CD4-positive, CD25-positive, alpha-beta regulatory T cell (primary cell): ENCODE data around the gene TANC1. TPM values are rescaled to one million over a fixed set of nuclear protein-coding genes. Genes with fewer than 3 reads are reported as not detected.
"Not testable (repeated sequence)": the region's sequence is repeated elsewhere in the genome, so short reads cannot be mapped to it uniquely, and the experiment has no call there.

ENCODE experiments used
- ATAC-seq, 2 donors: fragments of 150-1000 bp; cut with Tn5 transposase; one replicate each; pipeline ENCODE4 v1.10.0; 2021; ENCODE audit warnings: low read depth in 2 of 2, moderate number of reproducible peaks in 2 of 2, moderate library complexity in 1 of 2
- DNase-seq, 3 donors: peaks; one replicate each; pipeline versions ENCODE4 v3.0.0 to v3.0.0-alpha.2; 2012 to 2022; ENCODE audit warnings: mixed read lengths in 1 of 3
- H3K27ac ChIP-seq: one replicate; pipeline ENCODE4 v1.7.0; 2013; ENCODE audit warnings: mild to moderate bottlenecking, low read length; ENCODE audit not compliant: insufficient read depth, poor library complexity, severe bottlenecking
- H3K27me3 ChIP-seq: one replicate; pipeline ENCODE4 v1.7.0; 2013; ENCODE audit warnings: low read length; ENCODE audit not compliant: control insufficient read depth, insufficient read depth
- H3K36me3 ChIP-seq: one replicate; pipeline ENCODE4 v1.7.0; 2013; ENCODE audit warnings: mild to moderate bottlenecking, low read length, moderate library complexity; ENCODE audit not compliant: control insufficient read depth, insufficient read depth
- H3K4me1 ChIP-seq: 2 replicates; pipeline ENCODE4 v1.7.0; 2013; ENCODE audit warnings: mild to moderate bottlenecking, low read length; ENCODE audit not compliant: insufficient read depth, control insufficient read depth, poor library complexity, severe bottlenecking
- H3K4me3 ChIP-seq: one replicate; pipeline ENCODE4 v1.7.0; 2013; ENCODE audit warnings: low read depth, mild to moderate bottlenecking, low read length, moderate library complexity
- H3K9me3 ChIP-seq, 2 experiments: 1 replicate in 1 of 2; 2 replicates in 1 of 2; pipeline ENCODE4 v1.7.0; 2013; ENCODE audit warnings: low read length in 2 of 2, mild to moderate bottlenecking in 1 of 2, moderate library complexity in 1 of 2; ENCODE audit not compliant: control insufficient read depth in 2 of 2
- H3K27ac Mint-ChIP-seq, 3 donors: one replicate each; pipeline ENCODE4 v1.8.0; 2020 to 2022; ENCODE audit warnings: mild to moderate bottlenecking in 3 of 3, mixed read lengths in 3 of 3, moderate library complexity in 2 of 3
- H3K27me3 Mint-ChIP-seq: one replicate; pipeline ENCODE4 v1.8.0; 2022; ENCODE audit warnings: mild to moderate bottlenecking, mixed read lengths
- H3K36me3 Mint-ChIP-seq: one replicate; pipeline ENCODE4 v1.8.0; 2020; ENCODE audit warnings: mixed read lengths
- H3K4me1 Mint-ChIP-seq, 4 donors: one replicate each; pipeline ENCODE4 v1.8.0; 2020 to 2022; ENCODE audit warnings: mixed read lengths in 4 of 4, mild to moderate bottlenecking in 1 of 4
- H3K4me3 Mint-ChIP-seq, 4 donors: one replicate each; pipeline ENCODE4 v1.8.0; 2020 to 2022; ENCODE audit warnings: mild to moderate bottlenecking in 4 of 4, mixed read lengths in 4 of 4, moderate library complexity in 3 of 4
- H3K9me3 Mint-ChIP-seq, 7 donors: one replicate each; pipeline ENCODE4 v1.8.0; 2020 to 2022; ENCODE audit warnings: mixed read lengths in 7 of 7, mild to moderate bottlenecking in 3 of 7, moderate library complexity in 2 of 7
- polyA plus RNA-seq, 4 donors: library from polyadenylated mRNA; unstranded; fragments of 300-500 nt; fragmentation: Illumina TruSeq; gene quantifications; one replicate each; pipeline ENCODE4 v1.2.3, GENCODE V29; 2021
- total RNA-seq: library from RNA; stranded (reverse); gene quantifications from one replicate; pipeline ENCODE4 v1.2.3, GENCODE V29; 2022

Gene TANC1
- total and polyA plus RNA-seq, 5 donors from 2014 or later: 0.06 to 0.07 TPM; not detected in 3

DNA sequence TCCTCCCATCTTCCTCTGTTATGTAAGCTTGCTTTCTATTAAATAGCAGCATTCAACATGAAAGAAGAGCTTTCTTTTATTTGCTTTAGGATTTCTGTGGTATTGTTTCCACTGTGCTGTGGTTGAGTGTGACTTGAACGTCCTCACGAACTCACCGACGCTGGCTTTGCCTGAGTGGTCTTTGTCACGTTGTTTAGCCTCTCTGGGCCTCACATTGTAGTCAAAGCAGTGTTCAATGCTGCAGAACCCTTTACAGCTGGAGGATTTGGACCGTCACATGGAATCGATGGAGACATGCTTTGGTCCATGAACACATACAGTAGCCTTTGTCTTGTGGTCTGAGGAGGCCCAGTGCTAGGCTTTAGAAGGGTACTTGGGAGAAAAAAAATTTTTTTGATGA lies 66.3 kb downstream of the TANC1 start:
- Mint-ChIP-seq H3K27me3 (peaks cover 9% of the 10 kb centered on the region), H3K9me3 (peaks cover 0 to 5% (median 0%) of the 10 kb centered on the region in 7 donors), H3K27ac (no peak overlapping the region), H3K36me3 (no peaks in the 10 kb centered on the region), H3K4me1 (no peaks in the 10 kb centered on the region), H3K4me3 (no peak overlapping the region)
- Histone ChIP-seq H3K36me3 (no peaks in the 10 kb centered on the region), H3K4me3 (no peak overlapping the region), H3K27me3 (no peaks in the 10 kb centered on the region), H3K4me1 (no peaks in the 10 kb centered on the region), H3K27ac (no peak overlapping the region), H3K9me3 (no peaks in the 10 kb centered on the region)
- ATAC-seq (no peak), DNase-seq (no peak)

DNA sequence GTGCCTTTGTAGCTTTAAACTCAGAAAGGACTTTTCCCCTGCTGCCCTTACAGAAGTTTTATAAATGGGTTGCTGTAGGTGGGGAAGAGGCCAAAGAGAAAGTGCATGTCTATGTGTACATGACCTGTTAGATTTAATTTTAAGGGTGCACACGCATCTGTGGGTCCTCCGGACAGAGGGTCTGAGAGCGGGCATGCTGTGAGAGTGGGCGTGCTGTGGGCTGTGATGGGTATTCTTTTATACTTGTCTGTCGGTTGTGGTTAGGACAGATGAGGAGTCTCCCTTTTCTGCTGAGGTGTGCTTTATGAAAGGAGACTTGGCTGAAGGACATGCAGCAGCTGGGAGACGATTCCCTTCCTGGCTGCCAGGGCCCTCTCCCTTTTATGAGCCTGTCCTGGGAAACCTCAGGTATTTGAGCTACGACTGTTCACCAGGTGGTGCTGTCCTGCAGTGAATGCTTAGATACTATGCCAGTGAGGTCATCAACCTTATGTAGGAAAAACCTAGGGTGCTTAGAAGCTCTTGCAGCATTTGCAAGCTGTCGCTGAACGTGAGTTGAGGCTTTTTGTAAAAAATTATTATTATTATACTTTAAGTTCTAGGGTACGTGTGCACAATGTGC lies 67.5 kb downstream of the TANC1 start:
- Mint-ChIP-seq H3K4me3 (no peak overlapping the region), H3K36me3 (no peaks in the 10 kb centered on the region), H3K27me3 (peaks cover 9% of the 10 kb centered on the region), H3K4me1 (no peaks in the 10 kb centered on the region), H3K9me3 (peaks cover 0 to 5% (median 2%) of the 10 kb centered on the region in 7 donors), H3K27ac (no peak overlapping the region)
- H3K27me3 ChIP-seq: no peaks in the 10 kb centered on the region
- no peaks in the 10 kb centered on the region for H3K9me3 ChIP-seq
- DNase-seq: peak in 1 of 3 donors; percentile 12
- no peaks in the 10 kb centered on the region for H3K36me3 ChIP-seq
- ATAC-seq: no peak
- no peaks in the 10 kb centered on the region for H3K4me1 ChIP-seq
- no peak overlapping the region for H3K27ac ChIP-seq
- H3K4me3 ChIP-seq: no peak overlapping the region

DNA sequence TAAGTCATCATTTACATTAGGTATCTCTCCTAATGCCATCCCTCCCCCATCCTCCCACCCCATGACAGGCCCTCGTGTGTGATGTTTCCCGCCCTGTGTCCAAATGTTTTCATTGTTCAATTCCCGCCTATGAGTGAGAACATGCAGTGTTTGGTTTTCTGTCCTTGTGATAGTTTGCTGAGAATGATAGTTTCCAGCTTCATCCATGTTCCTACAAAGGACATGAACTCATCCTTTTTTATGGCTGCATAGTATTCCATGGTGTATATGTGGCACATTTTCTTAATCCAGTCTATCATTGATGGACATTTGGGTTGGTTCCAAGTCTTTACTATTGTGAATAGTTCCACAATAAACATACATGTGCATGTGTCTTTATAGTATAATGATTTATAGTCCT lies 68.0 kb downstream of the TANC1 start:
- H3K9me3 Mint-ChIP-seq, H3K36me3 Mint-ChIP-seq, DNase-seq, H3K4me3 ChIP-seq, H3K9me3 ChIP-seq, H3K36me3 ChIP-seq, H3K27me3 ChIP-seq, H3K4me1 ChIP-seq, H3K27ac Mint-ChIP-seq, H3K4me3 Mint-ChIP-seq, H3K27ac ChIP-seq, ATAC-seq, H3K4me1 Mint-ChIP-seq, H3K27me3 Mint-ChIP-seq: not testable (repeated sequence)

- not testable (repeated sequence) for H3K4me3 Mint-ChIP-seq, H3K4me3 ChIP-seq, H3K27me3 ChIP-seq, H3K36me3 Mint-ChIP-seq, H3K4me1 ChIP-seq, H3K9me3 Mint-ChIP-seq, H3K27me3 Mint-ChIP-seq, ATAC-seq, H3K9me3 ChIP-seq, H3K36me3 ChIP-seq, DNase-seq, H3K27ac ChIP-seq, H3K4me1 Mint-ChIP-seq, H3K27ac Mint-ChIP-seq
Measured at GRCh38 chr2:159041328-159041727, 72.9 kb downstream of the TANC1 start.

DNA sequence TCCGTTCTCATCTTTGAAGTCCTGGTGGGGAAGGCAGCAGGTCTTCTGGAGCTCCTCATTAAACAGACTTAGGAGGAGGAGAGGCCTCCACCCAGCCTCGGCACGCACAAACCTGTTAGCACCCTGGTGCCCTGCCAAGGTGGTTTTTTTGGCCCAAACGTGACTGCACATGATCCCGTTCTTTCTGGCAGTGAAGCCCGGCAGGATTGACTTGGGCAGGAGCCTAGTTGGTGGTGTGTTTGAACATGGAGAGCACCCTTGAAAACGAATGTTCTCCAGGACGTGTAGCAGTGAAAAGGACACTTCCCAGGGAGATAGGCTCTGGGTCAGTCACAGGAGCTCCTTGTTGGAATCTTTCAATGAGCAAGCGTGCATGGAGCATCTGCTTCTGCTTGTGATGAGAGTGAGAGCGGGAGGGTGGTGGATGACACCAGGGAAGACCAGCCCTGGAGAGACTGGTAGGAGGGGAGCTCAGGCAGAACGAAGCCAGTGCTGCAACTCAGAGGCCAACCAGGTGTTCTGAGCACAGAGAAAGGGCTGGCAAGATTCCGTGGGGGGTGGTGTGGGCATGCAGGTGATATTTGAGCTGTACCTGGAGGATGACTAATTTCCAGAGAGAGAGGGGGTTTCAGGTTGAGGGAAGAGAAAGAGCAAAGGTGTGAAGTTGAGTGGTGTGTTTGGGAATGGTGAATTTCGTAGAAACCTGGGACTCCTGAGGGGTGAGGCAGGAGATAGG lies 73.8 kb downstream of the TANC1 start:
- H3K36me3 ChIP-seq: no peaks in the 10 kb centered on the region
- DNase-seq (no peak), ATAC-seq (no peak)
- H3K27me3 Mint-ChIP-seq: peaks cover 11% of the 10 kb centered on the region
- no peaks in the 10 kb centered on the region for H3K4me1 Mint-ChIP-seq
- no peaks in the 10 kb centered on the region for H3K9me3 ChIP-seq
- peaks cover 0 to 7% (median 2%) of the 10 kb centered on the region in 7 donors for H3K9me3 Mint-ChIP-seq
- H3K4me1 ChIP-seq: no peaks in the 10 kb centered on the region
- H3K4me3 Mint-ChIP-seq: no peak overlapping the region
- no peak overlapping the region for H3K27ac Mint-ChIP-seq
- H3K36me3 Mint-ChIP-seq: no peaks in the 10 kb centered on the region
- H3K27ac ChIP-seq: no peak overlapping the region
- H3K4me3 ChIP-seq: no peak overlapping the region
- no peaks in the 10 kb centered on the region for H3K27me3 ChIP-seq

- no peak for ATAC-seq
Measured at GRCh38 chr2:159043710-159044109, 75.3 kb downstream of the TANC1 start.

DNA sequence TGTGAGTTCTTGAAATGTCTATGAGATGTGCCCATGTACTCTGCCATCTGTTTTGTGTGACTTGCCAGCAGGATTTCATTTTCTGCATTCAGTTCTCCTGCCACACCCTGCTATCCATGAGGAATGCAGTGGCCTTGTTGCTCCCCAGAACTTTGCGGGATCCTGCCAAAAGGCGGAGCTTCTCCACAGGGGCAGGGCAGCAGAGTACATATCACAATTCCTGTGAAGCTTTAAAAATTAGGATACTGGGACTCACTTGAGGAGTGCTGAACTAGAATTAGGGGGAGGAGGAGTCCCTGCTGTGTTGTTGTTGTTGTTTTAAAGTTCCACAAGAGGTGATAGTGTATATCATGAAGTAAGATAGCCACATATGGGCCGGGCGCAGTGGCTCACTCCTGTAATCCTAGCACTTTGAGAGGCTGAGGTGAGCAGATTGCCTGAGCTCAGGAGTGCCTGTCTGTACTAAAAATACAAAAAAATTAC lies 76.4 kb downstream of the TANC1 start:
- no peaks in the 10 kb centered on the region for H3K9me3 ChIP-seq
- no peak for ATAC-seq

More at GRCh38 chr2:159043710-159044109, 75.3 kb downstream of the TANC1 start:
- H3K36me3 Mint-ChIP-seq: no peaks in the 10 kb centered on the region
- H3K4me3 Mint-ChIP-seq: no peak overlapping the region
- H3K27me3 ChIP-seq: no peaks in the 10 kb centered on the region
- no peaks in the 10 kb centered on the region for H3K4me1 Mint-ChIP-seq
- no peaks in the 10 kb centered on the region for H3K36me3 ChIP-seq
- no peak overlapping the region for H3K27ac ChIP-seq
- no peaks in the 10 kb centered on the region for H3K4me1 ChIP-seq
- no peak for DNase-seq
- no peak overlapping the region for H3K27ac Mint-ChIP-seq
- H3K9me3 ChIP-seq: no peaks in the 10 kb centered on the region
- H3K27me3 Mint-ChIP-seq: peaks cover 20% of the 10 kb centered on the region
- H3K4me3 ChIP-seq: no peak overlapping the region
- H3K9me3 Mint-ChIP-seq: peaks cover 0 to 7% (median 0%) of the 10 kb centered on the region in 7 donors

More for the DNA sequence above, 76.4 kb downstream of the TANC1 start:
- H3K4me3 ChIP-seq: no peak overlapping the region
- Mint-ChIP-seq H3K27me3 (peaks cover 24% of the 10 kb centered on the region), H3K4me1 (no peaks in the 10 kb centered on the region), H3K27ac (no peak overlapping the region), H3K36me3 (no peaks in the 10 kb centered on the region), H3K4me3 (no peak overlapping the region), H3K9me3 (peaks cover 0 to 7% (median 0%) of the 10 kb centered on the region in 7 donors)
- no peaks in the 10 kb centered on the region for H3K4me1 ChIP-seq
- no peak for DNase-seq
- no peaks in the 10 kb centered on the region for H3K27me3 ChIP-seq
- H3K36me3 ChIP-seq: no peaks in the 10 kb centered on the region
- no peak overlapping the region for H3K27ac ChIP-seq
